PC-9 (cell line): ENCODE results near the gene CUEDC2.

Experiments used
- EZH2 ChIP-seq: fragments of 200-600 bp; sonication (generic); IDR thresholded peaks from 2 replicates; pipeline ENCODE4 v1.8.0; 2017; ENCODE audit warnings: antibody characterized with exemption, low read depth
- TF ChIP-seq, protein P1 (sequence below): fragments of 200-600 bp; sonication (generic); conservative IDR thresholded peaks from 2 replicates; pipeline ENCODE4 v1.6.1; 2017; ENCODE audit warnings: mixed run types, antibody characterized with exemption, mild to moderate bottlenecking, moderate library complexity

DNA sequence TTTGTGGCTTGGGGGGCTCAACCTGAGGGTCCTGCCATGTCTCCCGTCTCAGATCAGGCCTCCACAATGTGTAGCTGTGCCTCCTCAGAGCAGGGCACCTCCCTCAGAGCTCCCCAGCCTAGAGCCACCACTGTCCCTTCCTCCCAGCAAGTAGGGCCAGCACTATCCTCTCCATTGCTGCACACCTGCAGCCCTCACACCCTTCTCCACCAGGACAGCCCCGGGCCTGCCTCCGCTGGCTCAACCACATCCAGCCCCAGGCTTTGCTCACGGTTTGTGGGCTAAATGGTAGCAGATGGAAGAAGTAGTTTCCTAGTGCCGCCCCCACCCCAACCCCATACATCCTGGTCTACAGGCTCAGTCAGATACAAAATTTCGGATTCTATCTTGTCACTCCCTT, 26.7 kb downstream of the CUEDC2 start:
- TF ChIP-seq, protein P1, sequence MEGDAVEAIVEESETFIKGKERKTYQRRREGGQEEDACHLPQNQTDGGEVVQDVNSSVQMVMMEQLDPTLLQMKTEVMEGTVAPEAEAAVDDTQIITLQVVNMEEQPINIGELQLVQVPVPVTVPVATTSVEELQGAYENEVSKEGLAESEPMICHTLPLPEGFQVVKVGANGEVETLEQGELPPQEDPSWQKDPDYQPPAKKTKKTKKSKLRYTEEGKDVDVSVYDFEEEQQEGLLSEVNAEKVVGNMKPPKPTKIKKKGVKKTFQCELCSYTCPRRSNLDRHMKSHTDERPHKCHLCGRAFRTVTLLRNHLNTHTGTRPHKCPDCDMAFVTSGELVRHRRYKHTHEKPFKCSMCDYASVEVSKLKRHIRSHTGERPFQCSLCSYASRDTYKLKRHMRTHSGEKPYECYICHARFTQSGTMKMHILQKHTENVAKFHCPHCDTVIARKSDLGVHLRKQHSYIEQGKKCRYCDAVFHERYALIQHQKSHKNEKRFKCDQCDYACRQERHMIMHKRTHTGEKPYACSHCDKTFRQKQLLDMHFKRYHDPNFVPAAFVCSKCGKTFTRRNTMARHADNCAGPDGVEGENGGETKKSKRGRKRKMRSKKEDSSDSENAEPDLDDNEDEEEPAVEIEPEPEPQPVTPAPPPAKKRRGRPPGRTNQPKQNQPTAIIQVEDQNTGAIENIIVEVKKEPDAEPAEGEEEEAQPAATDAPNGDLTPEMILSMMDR, result no peak
- no peak for TF ChIP-seq EZH2
